Stimulated activated CD4-positive, alpha-beta T cell treated with anti-CD3 and anti-CD28 coated beads, TNF-alpha, amount 100 ng/mL, for 4 hours (primary cell): ENCODE data around the gene GSTM4.
"Not testable (repeated sequence)": the region's sequence is repeated elsewhere in the genome, so short reads cannot be mapped to it uniquely, and the experiment has no call there.

ENCODE experiments used
- DNase-seq, 3 experiments: peaks; one replicate each; pipeline ENCODE4 v3.0.0-alpha.2; 2020; ENCODE audit warnings: low read depth in 3 of 3

The GSTM4 gene

DNA sequence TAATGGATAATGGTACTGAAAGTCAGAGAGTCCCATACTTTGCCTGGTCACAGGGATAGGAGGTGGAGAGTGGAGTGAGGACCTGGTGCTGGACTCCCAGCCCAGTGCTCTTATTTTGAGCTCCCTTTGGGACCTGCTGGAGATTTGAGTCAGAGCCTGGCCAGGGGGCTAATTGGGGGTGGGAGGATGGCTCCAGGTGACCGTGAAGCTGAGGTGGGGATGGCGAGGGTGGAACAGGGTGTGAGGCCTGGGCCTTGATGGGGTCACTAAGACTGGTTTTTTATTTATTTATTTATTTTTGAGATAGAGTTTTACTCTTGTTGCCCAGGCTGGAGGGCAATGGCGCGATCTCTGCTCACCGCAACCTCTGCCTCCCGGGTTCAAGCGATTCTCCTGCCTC, 18.5 kb upstream of the GSTM4 start:
- no peak for DNase-seq

- DNase-seq = no peak
Observed at GRCh38 chr1:109639063-109639840, 16.6 kb upstream of the GSTM4 start.

DNA sequence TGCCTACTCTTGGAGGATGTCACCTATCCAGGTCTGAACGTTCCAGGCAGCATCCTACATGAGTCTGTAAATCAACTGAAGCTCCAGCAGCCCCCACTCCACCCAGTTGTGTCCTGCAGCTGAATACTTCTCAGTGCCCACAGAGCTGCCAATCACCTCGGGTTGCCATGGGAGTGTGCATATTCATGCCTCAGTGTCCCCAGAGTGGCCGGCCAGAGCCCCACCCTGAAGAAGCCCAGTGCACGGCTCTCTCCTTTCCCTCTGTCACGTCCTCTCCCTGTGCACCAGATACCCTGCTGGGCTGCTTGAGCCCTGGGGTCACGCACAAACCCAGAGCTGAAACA, 16.1 kb upstream of the GSTM4 start:
- no peak for DNase-seq

GRCh38 chr1:109640285-109640865, 15.5 kb upstream of the GSTM4 start:
- DNase-seq = peak; percentile 77 to 94 (median 82)

DNA sequence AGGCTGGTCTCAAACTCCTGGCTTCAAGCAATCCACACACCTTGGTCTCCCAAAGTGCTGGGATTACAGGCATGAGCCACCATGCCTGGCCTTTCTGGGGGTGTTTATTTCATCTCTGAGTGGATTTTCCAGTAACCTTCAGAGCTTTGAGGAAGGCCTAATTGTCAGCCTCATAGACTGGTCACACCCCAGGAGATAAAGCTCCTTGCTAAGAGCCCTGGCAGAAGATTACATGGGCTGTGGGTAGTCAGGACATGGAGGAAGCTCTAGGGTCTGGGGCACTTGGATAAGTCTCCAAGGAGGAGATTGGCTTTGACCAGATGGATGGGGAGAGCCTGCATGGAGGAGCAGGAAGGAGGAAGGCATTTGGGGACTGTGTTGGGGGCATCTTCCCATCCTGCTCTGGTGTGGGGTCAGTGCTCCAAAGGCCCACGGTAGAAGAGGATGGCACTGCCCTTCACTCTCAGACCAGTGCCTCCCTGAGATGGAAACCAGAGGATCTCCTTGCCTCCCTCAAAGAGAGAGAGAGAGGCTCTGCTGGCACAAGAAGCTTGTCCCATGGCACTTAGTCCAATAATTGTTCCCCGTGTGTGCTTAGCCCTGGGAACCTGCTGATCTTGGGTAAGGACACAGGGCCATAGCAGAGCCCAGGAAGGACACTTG, 14.7 kb upstream of the GSTM4 start:
- DNase-seq = no peak

DNA sequence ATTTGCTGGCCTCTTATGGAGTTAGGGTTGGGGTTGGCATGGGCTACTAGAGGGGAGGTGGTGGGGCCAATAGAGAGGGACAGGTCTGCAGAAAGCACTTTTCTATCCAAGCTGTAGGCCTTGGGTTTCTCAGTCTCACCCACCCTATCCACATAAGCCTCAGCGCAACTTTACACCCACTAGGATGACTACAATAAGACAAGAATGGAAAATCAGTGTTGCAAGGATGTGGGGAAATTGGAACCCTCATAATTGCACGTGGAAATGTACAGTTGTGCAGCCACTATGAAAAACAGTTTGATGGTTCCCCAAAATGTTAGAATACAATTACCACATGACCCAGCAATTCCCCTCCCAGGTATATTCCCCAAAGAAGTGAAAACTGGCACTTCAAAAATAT, 14.0 kb upstream of the GSTM4 start:
- DNase-seq = no peak

DNA sequence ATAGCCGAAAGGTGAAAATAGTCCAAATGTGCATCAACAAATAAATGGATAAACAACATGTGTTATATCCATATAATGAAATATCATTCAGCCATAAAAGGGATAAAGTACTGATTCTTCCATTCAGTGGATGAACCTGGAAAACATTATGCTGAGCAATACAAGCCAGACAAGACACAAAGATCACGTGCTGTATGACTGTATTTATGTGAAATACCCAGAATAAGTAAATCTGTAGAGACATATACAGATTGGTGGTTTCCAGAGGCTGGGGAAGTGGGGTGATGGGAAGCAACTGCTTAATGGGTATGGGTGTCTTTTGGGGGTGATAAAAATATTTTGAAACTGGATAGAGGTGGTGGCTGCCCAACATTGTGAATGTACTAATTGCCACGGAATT, 13.3 kb upstream of the GSTM4 start:
- DNase-seq = no peak

DNA sequence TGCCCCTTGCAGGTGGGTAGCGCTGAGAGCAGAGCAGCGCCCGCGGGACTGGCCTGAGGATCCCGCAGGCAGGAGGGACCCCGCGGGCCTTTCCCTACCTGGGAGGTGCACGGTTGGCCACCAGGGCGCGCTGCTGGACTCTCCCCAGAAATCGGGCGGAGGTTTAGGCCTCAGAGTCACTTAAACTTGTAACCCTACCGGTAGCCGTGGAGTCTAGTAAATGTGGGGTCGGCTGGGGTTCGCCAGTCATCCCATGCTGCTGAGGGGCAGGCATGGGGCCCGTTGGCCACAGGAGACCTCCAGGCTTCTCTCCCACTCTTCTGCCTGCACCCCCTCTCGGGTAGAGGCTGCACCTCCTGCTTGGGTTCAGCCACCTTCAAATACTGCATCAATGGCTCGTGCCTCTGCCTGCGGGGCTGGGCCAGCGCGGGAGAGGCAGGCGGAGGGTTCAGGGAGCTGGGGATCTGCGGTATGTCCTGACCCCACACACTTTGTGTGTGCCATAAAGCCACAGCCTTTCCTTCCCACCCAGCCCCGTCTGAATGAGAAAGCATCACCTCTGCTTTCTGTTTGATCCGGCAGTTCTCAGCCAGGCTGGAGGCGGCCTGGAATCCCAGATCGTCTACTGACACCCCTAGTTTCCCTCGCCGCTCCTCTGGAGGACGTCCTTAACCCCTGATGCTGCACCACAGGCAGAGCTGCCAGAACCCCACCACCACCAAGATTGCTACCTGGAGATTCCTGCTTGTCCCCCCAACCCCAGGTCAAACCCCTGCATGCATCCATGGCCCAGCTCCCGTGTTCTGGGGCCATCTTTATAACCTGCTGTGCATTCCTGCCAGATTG, 12.3 kb upstream of the GSTM4 start:
- DNase-seq = peak; percentile 69 to 81 (median 73)

GRCh38 chr1:109644670-109645069, 11.2 kb upstream of the GSTM4 start:
- no peak for DNase-seq

GRCh38 chr1:109649491-109649914, 6.4 kb upstream of the GSTM4 start:
- no peak for DNase-seq

- no peak for DNase-seq
Observed at GRCh38 chr1:109650609-109651008, 5.3 kb upstream of the GSTM4 start.

DNA sequence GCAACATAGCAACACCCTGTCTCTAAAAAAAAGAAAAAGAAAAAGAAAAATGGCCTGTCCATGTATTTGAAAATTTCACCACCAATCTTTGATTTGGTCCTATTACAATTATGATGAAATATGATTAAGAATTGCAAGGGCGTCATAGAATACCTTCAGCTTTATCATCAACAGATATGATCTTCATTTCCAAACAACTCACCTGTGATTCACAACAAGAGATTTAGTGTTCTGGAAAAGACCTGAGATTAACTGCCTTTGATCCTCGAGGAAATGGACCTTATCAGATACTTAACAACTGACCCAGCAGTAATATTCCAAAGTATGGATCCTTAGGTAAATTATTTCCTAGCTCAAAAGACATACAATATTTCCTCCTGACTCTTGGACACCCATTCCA, 3.5 kb upstream of the GSTM4 start:
- DNase-seq = no peak

- DNase-seq = no peak
Observed at GRCh38 chr1:109653306-109653705, 2.6 kb upstream of the GSTM4 start.

DNA sequence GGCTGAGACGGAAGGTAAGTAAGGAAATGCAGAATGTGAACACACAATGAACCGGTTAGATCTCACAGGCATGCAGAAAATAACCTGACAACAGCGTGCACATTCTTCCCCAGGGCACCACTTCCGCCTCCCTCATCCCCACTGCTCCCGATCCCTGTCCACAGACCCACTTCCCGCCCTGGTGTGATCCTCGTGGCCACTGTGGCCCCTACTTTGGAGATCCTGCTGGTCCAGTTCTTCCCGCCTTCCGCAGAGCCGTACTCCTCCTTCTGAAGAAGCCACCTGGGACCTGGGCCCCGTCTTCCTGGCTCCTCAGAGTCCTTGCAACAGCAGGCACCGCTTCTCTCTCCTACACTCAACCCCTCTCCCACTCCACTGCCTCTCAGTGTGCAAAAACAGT, 1.4 kb upstream of the GSTM4 start:
- no peak for DNase-seq

DNA sequence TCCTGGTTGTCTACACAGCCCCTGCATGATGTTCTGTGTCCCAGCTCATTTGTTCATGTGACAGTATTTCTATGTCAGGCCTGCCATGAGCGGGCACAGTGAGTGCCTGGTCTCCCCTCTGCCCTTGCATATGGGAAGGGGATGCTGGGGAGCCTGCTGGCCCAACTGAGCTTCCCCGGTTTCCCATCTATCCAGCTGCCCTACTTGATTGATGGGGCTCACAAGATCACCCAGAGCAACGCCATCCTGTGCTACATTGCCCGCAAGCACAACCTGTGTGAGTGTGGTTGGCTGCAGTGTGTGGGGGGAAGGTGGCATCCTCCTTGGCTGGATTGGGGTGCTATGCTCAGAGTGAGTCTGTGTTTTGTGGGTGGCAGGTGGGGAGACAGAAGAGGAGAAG, 1.5 kb downstream of the GSTM4 start:
- no peak for DNase-seq

DNA sequence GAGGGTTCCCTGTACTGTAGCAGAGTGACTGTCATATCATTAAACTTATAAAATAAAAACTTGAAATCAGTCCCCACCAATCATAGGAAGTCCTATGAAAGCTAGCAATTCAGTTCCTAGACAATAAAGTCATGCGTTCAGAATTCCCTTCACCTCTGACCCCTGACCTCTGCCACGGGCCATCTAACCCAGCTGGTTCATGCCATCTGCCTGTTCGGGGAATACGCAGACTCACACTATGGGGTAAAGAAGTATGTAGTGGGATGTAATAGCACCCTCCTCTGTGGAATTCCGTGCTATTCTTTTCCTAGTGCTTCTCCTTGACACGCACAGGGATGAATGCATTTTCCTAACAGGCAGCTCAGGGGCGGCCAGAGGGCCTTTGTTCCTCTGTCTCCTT, 2.1 kb downstream of the GSTM4 start:
- no peak for DNase-seq

DNA sequence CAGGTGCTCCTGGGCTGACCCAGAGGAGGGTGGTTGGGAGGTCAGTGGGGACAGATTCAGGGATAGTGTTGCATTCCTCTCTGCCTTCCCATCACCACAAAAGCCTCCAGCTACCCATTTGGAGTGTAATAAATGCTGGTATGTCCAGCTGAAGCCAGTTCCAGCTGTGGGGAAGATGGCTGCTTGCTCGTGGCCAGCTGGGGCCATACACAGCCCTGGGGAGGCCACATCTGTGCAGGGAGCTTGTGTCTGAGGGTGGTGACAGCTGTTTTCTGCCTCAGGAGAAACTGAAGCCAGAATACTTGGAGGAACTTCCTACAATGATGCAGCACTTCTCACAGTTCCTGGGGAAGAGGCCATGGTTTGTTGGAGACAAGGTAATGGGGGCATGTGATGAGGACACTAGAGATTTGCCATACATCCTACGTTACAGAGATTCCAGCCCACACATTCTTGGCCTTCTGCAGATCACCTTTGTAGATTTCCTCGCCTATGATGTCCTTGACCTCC, 2.7 kb downstream of the GSTM4 start:
- DNase-seq = no peak

DNA sequence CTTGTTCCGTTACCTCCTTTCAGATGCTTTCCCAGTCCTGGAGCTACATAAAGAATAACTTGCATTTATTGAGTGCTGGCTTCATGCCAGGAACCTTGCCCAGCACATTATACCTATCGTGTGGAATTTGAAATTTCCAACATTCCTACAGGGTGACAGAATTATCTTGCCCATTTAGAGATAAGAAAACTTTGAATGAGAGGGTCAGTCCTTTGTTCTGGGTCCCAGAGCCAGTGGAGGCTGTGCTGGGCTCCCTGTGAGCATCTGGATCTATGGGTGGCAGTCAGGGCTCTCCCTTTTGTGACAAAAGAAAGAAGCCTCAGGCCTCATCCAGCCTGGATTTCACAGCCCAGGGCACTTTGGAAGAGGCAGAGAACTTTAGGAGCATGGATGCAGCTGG, 3.2 kb downstream of the GSTM4 start:
- DNase-seq = no peak

- DNase-seq = no peak
Observed at GRCh38 chr1:109659997-109660690, 4.2 kb downstream of the GSTM4 start.

DNA sequence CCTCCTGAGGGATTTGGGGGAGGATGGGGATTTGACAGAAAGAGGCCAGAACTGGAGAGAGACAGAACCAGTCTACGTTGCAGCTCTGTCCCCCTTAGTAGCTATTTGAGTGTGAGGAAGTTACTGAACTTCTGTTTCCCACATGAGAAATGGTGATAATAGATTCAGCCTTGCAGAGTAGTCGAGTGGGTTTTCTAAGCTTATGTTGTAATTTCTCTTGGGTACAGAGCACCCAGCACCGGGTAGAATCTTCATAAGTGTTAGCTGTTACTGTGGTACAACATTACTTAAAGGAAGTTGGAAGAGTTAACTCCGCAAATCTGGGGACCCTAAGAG, 4.8 kb downstream of the GSTM4 start:
- not testable (repeated sequence) for DNase-seq

DNA sequence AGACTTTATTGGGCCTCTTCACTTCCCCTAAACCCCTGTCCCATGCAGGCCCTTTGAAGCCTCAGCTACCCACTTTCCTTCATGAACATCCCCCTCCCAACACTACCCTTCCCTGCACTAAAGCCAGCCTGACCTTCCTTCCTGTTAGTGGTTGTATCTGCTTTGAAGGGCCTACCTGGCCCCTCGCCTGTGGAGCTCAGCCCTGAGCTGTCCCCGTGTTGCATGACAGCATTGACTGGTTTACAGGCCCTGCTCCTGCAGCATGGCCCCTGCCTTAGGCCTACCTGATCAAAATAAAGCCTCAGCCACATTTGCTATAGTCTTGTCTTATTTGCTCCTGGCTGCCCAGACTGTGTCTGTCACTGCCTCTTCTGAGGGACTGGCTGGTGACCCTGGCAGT, 5.5 kb downstream of the GSTM4 start:
- no peak for DNase-seq

GRCh38 chr1:109664671-109665070, 8.8 kb downstream of the GSTM4 start:
- no peak for DNase-seq
